ENCODE measurements around the gene PTRH1.

DNA sequence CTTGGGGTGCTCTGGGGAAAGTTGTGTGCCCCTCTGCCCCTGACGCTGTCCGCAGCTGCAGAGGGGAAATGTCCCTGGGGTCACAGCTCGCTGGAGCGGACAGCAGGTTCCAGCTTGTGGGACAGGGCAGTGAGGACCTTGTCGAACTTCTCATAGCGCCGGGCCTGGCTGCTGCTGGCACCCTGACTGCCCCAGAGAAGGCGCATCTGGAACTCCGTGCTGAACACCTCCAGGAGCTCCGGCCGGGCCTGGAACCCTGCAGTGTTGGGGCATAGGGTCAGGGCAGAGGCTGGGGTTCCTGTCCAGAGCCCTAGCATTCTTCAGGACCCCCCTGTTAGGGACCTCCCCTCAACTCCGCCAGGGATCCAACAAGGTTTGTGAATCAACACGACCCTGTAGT, 23.2 kb upstream of the PTRH1 start:
- TF ChIP-seq, protein P1, sequence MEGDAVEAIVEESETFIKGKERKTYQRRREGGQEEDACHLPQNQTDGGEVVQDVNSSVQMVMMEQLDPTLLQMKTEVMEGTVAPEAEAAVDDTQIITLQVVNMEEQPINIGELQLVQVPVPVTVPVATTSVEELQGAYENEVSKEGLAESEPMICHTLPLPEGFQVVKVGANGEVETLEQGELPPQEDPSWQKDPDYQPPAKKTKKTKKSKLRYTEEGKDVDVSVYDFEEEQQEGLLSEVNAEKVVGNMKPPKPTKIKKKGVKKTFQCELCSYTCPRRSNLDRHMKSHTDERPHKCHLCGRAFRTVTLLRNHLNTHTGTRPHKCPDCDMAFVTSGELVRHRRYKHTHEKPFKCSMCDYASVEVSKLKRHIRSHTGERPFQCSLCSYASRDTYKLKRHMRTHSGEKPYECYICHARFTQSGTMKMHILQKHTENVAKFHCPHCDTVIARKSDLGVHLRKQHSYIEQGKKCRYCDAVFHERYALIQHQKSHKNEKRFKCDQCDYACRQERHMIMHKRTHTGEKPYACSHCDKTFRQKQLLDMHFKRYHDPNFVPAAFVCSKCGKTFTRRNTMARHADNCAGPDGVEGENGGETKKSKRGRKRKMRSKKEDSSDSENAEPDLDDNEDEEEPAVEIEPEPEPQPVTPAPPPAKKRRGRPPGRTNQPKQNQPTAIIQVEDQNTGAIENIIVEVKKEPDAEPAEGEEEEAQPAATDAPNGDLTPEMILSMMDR (IDR thresholded peaks at IDR 0.05), result no peak
- TF ChIP-seq POLR2A (IDR thresholded peaks at IDR 0.05), result no peak
